Measurements from ENCODE around the gene THAP4.

The THAP4 gene

GRCh38 chr2:241535871-241536655 lies 100.9 kb downstream of the THAP4 start:
- Histone ChIP-seq H3K4me3 (replicated peaks; ENCODE audit: insufficient read depth, low read length) (no peak overlapping the region), H3K27ac (replicated peaks) (no peak overlapping the region), H3K27me3 (ENCODE audit: insufficient read depth, poor library complexity, severe bottlenecking) (peaks cover 17% of the 10 kb centered on the region)
- DNase-seq (ENCODE audit: low read depth in 1 of 2, low spot score in 1 of 2) = no peak
- TF ChIP-seq POLR2AphosphoS5 (IDR thresholded peaks at IDR 0.05; ENCODE audit: low read depth) (no peak), SPI1 (IDR thresholded peaks at IDR 0.05; ENCODE audit: borderline replicate concordance, low read depth) (no peak)
- TF ChIP-seq, protein P1, sequence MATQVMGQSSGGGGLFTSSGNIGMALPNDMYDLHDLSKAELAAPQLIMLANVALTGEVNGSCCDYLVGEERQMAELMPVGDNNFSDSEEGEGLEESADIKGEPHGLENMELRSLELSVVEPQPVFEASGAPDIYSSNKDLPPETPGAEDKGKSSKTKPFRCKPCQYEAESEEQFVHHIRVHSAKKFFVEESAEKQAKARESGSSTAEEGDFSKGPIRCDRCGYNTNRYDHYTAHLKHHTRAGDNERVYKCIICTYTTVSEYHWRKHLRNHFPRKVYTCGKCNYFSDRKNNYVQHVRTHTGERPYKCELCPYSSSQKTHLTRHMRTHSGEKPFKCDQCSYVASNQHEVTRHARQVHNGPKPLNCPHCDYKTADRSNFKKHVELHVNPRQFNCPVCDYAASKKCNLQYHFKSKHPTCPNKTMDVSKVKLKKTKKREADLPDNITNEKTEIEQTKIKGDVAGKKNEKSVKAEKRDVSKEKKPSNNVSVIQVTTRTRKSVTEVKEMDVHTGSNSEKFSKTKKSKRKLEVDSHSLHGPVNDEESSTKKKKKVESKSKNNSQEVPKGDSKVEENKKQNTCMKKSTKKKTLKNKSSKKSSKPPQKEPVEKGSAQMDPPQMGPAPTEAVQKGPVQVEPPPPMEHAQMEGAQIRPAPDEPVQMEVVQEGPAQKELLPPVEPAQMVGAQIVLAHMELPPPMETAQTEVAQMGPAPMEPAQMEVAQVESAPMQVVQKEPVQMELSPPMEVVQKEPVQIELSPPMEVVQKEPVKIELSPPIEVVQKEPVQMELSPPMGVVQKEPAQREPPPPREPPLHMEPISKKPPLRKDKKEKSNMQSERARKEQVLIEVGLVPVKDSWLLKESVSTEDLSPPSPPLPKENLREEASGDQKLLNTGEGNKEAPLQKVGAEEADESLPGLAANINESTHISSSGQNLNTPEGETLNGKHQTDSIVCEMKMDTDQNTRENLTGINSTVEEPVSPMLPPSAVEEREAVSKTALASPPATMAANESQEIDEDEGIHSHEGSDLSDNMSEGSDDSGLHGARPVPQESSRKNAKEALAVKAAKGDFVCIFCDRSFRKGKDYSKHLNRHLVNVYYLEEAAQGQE (IDR thresholded peaks at IDR 0.05; ENCODE audit: insufficient replicate concordance, low read depth) = no peak
- TF ChIP-seq, protein P2, sequence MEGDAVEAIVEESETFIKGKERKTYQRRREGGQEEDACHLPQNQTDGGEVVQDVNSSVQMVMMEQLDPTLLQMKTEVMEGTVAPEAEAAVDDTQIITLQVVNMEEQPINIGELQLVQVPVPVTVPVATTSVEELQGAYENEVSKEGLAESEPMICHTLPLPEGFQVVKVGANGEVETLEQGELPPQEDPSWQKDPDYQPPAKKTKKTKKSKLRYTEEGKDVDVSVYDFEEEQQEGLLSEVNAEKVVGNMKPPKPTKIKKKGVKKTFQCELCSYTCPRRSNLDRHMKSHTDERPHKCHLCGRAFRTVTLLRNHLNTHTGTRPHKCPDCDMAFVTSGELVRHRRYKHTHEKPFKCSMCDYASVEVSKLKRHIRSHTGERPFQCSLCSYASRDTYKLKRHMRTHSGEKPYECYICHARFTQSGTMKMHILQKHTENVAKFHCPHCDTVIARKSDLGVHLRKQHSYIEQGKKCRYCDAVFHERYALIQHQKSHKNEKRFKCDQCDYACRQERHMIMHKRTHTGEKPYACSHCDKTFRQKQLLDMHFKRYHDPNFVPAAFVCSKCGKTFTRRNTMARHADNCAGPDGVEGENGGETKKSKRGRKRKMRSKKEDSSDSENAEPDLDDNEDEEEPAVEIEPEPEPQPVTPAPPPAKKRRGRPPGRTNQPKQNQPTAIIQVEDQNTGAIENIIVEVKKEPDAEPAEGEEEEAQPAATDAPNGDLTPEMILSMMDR (IDR thresholded peaks at IDR 0.05; ENCODE audit: insufficient read depth, low read length) = no peak

DNA sequence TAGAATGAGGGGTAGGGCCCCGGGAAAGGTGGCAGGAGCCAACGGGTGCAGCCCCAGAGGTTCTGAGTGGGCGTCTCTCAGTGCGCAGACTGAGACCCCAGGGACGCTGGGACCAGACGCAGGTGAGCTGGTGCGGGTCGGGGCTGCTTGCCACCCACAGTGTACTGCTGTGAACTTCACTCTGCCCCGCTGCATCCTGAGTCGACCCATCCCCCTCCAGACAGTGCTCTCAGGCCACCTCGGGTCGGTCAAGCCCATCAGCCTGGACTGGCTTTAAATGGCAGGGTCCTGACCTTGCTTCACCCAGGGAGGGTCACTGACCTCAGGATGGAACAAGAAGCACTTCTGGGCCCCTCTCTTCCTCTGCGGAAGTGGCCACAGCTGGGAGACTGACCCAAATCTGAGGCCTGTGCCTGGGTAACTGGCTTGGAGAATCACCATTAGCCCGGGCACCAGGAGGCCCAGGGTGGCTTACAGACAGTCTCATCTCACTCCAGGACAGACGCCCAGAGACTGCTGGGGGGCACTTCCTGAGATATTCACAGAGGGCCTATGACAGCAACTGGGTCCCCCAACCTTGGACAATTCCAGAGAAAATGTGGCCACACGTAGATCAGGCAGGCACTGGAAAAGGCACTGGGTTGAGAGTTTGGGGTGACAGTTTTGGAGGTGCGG lies 102.1 kb downstream of the THAP4 start:
- H3K4me3 ChIP-seq (replicated peaks; ENCODE audit: insufficient read depth, low read length) = no peak overlapping the region
- DNase-seq (ENCODE audit: low read depth in 1 of 2, low spot score in 1 of 2) = no peak

More for the DNA sequence above, 102.1 kb downstream of the THAP4 start:
- peaks cover 9% of the 10 kb centered on the region for H3K27me3 ChIP-seq (ENCODE audit: insufficient read depth, poor library complexity, severe bottlenecking)
- no peak overlapping the region for H3K27ac ChIP-seq (replicated peaks)
- TF ChIP-seq, protein P2 (IDR thresholded peaks at IDR 0.05; ENCODE audit: insufficient read depth, low read length) = no peak
- no peak for TF ChIP-seq GABPA (IDR thresholded peaks at IDR 0.05; ENCODE audit: low read depth)
- TF ChIP-seq SPI1 (IDR thresholded peaks at IDR 0.05; ENCODE audit: borderline replicate concordance, low read depth) = no peak
- no peak for TF ChIP-seq POLR2AphosphoS5 (IDR thresholded peaks at IDR 0.05; ENCODE audit: low read depth)
- TF ChIP-seq, protein P1 (IDR thresholded peaks at IDR 0.05; ENCODE audit: insufficient replicate concordance, low read depth) = no peak
